Stimulated activated CD4-positive, alpha-beta T cell treated with anti-CD3 and anti-CD28 coated beads, Interleukin-2, amount 100 ng/mL, for 4 hours (primary cell): ENCODE data around the gene MSX2.

ENCODE experiments used
- DNase-seq: peaks from one replicate; pipeline ENCODE4 v3.0.0-alpha.2; 2020; ENCODE audit warnings: low read depth

MSX2 gene

DNA sequence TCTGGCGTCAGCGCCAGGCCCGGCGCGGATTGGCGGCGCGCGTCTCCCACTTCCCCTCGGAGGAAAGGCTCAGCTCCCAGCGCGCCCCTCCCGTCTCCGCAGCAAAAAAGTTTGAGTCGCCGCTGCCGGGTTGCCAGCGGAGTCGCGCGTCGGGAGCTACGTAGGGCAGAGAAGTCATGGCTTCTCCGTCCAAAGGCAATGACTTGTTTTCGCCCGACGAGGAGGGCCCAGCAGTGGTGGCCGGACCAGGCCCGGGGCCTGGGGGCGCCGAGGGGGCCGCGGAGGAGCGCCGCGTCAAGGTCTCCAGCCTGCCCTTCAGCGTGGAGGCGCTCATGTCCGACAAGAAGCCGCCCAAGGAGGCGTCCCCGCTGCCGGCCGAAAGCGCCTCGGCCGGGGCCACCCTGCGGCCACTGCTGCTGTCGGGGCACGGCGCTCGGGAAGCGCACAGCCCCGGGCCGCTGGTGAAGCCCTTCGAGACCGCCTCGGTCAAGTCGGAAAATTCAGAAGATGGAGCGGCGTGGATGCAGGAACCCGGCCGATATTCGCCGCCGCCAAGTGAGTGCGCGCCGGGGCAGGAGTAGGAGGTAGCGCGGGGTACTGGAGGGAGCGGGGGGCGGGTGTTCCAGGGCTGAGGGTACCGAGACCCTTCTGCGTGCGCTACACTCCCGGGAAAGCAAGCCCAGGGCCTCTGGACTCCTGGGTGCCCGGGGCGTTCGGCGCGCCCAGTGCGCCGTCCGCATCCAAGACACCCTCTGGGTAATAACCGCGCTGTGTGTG is at the start of gene MSX2:
Gene MSX2 (plus strand): TSS at position 99 of the 777 bp plus-strand sequence. CDS start 78 bp downstream, at position 177.
- peak; percentile 2 for DNase-seq

DNA sequence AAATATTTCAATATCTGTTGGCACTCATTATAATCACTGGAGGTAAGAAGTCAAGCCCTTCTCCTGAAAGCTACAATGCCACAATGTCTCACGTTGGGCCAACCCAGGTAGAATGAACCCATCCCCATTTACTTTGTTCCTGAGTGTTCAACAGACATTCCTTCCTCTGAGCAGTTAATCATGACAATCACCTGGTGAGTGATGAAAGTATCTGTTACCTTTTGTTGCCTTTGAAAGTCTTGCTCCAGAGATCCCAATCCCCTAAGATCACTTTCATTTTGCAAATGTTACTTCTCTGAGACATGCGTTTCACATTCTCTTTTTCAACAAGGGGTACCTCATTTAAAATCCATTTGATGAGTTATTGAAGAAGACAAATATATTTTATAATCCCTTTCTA is 49.3 kb upstream of the MSX2 start:
- DNase-seq = no peak

DNA sequence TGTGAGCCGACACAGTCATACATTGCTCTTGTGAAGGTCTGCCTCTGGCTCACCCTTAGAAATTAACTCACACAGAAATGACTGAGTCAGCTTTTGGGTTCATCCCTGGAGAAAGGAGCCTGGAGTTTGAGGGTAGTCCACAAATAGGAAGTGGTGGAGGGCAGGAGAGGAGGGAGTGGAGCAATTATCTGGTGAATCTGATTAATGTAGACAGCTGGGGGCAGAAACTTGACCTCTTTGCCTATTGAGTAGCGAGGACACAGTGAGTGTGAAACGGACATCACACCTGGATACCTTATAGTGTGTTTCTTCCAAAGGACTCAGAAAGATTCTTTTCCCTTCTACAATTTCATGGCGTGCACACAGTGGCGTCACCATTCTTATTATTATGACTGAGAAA is 48.5 kb upstream of the MSX2 start:
- DNase-seq = no peak

DNA sequence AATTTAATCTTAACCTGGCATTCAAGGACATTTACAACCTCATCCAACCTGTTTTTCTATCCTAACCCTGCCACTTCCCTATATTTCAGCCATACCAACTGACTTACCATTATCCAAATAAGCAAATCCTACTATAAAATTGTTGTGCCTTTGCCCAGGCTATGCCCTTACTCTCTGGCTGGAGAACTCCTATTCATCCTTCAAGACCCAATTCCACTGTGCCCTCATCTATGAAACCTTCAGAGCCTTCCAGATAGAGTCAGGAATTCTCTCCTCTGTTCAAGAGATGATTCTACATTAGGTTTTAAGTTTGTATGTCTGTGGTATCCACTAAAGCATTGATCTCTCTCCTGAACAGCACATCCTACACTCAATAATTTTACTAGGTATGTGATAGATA is 46.3 kb upstream of the MSX2 start:
- no peak for DNase-seq

DNA sequence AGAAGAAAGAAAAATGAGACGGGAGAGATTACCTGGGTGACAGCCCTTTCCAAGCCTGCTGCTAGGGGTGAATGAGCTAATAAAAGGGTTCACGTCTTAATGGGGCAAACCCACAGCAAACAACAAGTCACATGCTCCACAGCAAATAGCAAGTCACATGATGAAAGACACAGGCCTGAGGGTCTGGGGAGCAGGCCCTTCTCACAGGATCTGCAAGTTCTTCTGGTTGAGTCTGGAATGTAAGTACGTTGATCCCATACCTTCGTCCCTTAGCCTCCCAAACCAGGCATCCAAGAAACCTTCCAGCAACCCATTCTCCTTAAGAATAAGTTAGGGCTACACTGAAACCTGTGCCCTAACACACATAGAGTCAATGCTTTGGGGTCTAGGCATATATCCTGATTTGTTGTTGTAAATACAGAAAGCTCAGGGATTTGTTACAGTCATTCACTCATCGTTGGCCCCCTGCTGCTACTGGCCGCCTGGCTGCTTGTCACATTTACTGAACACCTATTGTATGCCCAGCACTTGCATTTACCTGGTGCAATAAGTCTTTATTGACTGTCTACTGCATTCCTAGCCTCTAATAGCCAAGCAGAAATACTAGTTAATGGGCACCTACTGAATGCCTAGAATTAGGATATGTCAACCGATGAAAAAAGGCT is 43.3 kb upstream of the MSX2 start:
- no peak for DNase-seq

DNA sequence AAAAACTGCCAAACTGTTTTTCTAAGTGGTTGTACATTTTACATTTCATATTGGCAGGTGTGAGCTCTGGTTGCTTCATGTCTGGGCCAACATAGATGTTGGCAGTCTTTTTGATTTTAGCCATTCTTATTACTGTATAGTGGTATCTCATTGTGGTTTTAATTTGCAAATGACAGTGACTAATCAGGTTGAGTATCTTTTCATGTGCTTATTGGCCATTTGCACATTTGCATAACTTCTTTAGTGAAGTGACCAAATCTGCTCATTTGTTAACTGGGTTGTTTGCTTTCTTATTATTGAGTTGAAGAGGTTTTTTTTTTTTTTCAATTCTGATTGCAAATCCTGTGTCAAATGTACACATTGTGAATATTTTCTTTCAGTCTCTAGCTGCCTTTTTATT is 36.9 kb upstream of the MSX2 start:
- DNase-seq = no peak

DNA sequence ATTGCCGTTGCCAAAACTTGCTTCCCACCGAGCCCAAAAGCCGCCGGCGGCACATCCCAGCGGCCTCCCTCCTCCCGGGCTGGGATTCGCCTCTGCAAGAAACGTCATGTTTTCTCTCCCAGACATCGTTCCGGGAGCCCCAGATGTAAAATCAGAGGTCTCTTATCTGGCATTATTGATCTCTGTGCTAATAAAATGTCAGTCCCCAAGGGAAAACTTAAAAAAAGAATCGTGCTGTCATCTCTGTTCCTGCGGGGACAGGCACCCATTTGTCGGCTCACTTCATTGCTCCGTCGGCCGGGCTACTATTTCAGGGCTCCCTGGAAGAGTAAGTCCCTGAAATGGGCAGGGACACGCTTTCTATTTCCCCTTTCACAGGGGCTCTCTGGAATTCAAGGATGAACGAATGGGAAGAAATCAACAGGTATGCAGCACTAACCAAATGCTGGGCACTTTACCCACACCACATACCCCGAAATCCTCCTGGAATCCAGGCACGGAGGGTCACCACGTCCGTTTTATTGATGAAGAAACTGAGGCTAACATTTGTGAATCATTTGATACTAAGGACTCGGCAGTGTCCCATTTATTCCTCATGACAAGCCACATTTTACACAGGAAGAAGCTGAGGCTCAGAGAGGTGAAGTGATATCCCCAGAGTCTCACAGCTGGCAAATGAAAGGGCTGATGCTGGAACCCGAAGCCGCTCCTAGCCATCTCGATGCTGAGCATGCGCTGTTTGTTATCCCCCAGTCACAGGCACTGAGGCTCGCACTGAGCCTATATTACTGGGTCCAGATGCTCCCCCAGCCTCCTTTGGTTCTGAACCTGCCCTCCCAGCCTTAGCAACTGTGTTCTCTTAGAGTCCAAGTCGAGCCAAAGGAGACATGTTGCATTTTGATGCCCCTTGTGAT is 35.7 kb upstream of the MSX2 start:
- no peak for DNase-seq

DNA sequence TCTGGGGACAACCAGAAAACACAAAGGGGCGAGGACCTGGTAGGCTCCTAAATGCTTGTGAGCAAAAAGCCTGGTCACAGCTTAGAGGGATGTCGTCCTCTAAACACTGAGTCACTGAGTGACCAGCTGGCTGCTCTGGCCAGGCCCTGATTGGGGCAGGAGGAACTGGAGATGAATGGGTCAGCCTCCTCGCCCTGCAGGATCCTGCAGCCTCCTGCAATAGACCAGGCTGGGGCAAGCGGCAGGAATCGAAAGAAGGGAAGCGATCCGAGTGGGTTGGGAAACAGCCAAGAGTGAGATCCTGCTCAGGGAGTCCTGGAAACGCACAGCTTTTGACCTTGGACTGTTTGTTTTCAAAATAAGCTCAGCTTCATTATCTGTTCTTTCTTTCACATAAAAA is 34.1 kb upstream of the MSX2 start:
- no peak for DNase-seq

DNA sequence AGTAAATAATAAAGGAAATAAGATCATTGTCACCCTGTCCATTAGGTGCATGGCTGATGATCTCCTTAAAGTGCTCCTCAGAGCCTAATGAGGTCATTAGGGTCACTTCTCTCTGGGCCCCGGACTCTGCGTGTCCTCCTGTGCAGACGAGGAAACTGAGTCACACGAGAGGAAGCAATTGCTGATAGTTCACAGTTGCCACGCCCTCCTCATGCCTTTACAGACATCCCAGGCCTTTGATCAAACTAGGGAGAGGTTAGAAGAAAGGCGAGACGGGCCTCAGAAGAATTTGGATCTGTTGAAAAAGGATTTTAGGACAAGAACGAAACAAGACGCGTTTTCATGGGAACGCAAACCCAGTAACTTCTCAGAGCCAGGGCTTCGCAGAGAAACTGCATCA is 32.0 kb upstream of the MSX2 start:
- no peak for DNase-seq

DNA sequence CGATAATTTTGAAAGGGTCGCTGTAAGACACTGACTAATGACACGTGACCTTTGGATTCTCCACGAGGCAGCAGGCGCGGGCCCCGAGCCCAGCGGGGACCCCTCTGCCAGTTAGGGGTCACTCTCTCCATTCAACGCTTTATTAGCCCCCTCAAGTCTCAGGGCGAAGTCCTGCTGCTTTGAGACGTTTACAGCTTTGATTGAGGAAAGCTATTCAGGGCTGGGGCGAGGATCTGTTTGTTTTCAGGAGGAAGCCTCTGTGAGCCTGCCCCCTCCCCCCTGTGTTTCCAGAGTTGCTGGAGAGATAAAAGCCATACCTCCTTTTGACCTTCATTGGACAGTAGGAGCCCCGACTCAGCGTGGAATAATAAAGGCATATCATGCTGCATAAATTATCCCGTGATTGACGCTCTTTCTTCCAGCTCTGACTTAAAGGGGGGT is 31.4 kb upstream of the MSX2 start:
- DNase-seq = no peak

DNA sequence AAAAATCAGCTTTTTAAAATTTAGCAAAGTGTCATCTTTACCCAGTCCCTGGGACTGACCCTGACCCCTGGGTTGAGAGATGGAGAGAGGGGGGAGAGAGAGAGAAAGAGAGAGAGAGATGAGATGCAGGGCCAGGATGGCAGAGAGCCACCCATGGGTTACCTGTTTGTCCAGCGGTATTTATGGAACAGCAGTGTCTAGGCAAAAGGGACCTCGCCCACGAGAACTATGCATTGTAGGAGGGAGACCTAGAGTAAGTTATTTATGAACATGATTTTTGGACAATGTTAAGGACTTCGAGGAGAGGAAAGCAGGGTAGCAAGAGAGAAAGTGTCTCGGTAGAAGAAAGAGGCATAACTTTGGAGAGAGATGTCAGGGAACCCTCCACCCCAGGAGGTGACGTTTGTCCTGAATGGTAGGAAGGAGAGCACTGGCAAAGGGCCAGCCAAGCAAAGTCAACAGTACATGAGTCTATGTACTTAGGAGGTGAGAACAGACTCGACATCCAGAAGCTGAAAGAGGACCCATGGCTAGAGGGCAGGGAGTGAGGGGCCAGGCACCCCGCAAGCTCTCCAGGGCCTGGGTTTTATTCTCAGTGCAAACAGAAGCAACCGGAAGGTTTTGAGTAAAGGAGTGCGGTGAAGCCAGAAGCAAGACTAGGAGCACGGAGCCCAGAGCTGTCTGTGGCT is 30.5 kb upstream of the MSX2 start:
- no peak for DNase-seq

DNA sequence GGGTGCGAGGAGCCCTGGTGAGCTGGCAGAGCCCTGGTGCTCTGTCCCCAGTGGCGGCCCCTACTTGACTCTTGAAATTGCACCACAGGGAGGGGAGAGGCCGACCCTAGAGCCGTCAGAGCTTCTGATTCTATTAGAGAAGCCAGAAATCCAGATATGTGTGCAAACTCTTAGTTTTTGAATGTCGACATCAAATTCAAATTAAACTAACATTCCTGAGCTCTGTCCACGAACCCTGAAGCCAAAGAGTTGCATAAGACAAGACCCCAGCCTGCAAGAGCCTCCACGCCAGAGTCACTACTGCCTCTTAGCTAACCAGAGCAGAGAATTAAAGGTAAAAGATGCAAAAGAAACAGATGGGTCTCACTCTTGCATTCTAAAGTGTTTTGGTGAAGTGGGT is 29.8 kb upstream of the MSX2 start:
- no peak for DNase-seq

DNA sequence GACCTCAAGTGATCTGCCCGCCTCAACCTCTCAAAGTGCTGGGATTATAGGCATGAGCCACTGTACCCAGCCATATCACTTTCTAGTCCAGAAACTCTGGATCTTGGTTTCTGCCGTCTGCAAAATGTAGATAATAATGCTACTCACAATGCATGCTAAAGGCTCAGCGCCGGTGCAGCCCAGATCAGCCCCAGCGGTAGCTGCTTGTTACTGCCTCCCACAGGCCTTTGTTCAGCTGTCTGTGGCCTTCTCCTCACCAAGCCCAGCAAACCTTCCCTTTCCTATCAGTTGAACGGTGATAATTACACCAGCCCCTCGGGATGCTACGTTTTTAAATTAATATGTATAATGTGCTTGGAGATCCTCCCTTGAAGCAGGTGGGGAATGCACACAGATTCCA is 26.2 kb upstream of the MSX2 start:
- DNase-seq = no peak

DNA sequence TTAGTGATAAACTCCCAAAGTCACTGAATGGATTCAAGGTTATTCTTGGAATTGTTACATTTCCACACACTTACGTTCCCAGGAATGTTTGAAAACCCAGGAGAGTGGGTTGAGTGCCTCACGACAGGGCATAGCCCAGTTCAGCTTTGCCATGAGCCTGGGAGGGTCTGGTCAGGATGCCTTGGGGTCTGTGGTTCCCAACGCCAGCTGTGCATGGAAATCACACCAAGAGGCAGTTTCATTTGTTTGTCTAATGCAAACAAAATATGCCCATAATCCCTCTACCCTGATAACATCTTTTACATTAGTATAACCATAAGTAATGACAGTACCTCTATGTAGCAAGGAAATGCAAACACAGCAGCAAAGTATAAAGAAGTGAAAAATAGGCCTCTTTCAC is 25.3 kb upstream of the MSX2 start:
- no peak for DNase-seq

DNA sequence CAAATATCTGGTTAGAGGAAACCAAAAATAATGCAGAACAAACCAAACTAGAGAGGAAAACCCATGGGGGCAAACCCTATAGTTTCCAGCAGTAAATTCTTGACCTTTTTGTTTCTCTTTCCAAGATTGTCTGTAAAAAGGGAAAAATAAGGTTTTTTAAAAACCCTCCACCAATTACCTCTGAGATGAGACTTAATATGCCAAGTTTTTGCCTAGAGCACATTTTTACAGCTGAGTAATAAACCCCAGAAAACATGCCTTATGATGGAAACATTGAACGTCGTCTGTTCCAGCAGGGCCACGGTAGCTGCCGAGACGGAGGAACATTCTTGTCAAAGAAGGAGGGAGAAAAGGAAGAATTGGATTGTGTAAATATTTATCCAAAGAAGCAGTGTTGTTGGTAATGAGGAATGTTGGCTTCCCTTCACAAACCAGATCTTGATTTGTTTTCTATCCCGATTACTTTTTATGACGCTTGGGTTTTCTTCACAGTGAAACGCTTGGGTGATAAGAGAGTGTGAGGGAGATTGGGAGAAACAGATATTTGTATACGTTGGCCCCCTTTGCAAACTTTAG is 17.3 kb upstream of the MSX2 start:
- DNase-seq = no peak

DNA sequence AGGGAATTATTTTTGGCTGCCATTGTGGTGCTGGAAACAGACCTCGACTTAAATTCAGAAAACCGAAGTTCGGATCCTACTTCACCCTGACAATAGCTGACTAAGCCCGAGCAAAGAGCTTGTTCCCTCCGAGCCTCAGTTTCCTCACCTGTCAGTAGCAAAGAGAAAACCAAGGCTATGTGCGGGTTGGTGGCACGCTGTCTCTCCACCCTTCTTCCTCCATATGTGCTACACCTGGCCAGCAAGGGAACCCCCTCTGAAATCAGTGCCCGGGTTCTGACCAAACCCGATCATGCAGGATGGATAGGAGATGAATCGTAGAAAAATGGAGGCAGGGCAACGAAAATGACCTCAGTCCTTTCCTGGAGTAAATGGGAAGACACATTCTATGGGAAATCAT is 16.7 kb upstream of the MSX2 start:
- DNase-seq = no peak

DNA sequence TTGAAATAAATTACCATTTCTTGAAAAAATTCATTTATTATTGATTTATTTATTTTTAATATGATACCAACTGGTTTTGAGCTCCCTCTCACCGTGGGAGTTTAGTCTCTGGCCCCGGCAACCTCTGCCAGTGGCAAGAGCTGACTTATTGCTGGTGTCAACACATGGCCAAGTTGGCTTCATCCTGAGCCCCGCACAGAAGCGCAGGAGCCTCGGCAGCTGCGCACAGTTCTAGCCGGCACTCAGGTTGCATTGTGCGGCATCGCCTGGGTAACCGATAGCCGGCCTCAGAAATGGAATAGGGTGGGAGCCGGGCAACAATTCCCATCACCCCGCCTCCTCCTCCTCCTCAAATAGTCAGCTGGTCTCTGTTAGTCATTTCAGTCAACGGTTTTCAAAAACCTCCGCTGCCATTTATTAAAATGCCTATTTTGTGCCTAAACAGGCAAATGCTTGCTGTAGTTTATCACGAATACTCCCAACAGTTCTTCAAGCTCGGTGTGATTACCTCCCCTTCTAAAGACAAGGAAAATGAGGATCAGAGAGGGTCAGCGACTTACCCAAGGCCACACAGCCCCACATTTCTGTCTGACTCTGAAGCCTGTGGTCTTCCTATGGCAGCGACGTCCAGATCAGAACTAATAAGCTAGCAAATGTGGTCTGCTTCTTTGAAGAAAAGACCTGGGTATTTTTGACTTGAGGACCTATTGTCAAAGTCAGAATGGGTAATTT is 15.7 kb upstream of the MSX2 start:
- DNase-seq = no peak

DNA sequence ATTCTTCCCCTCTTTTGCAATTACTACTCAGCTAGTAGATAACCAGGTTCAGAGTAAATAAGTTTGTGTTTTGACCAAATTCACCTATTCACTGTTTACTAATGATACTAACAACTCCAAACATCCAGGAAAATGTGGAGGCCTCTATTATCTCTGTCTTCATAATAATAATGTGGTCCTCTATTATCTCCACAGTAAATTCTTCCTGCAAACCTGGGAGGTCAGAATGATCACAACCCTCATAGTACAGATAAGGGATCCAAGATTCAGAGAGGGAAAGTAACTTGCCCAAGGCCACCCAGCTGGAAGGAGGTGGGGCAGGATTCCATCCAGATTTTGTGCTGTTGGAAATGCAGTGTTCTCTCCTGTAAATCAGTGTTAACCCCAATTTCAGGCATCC is 9.6 kb upstream of the MSX2 start:
- no peak for DNase-seq

DNA sequence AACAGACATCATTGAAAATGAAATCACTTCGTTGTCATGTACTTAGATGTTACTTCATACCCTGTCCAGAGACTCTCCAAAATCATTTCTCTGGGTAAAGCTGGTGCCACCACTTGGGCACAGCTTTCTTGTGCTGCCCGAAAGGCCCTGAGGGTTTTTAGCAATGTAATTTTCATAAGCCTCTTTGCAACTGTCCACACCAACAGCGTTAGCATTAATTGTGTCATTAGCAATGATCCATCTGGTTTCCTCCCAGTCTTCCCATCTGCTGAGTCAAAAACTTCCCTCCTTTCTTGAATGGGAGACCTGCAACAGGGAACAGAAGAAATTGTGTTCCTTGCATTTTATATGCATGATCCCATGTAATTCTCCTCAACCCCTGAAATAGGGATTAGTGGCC is 8.6 kb upstream of the MSX2 start:
- DNase-seq = no peak

DNA sequence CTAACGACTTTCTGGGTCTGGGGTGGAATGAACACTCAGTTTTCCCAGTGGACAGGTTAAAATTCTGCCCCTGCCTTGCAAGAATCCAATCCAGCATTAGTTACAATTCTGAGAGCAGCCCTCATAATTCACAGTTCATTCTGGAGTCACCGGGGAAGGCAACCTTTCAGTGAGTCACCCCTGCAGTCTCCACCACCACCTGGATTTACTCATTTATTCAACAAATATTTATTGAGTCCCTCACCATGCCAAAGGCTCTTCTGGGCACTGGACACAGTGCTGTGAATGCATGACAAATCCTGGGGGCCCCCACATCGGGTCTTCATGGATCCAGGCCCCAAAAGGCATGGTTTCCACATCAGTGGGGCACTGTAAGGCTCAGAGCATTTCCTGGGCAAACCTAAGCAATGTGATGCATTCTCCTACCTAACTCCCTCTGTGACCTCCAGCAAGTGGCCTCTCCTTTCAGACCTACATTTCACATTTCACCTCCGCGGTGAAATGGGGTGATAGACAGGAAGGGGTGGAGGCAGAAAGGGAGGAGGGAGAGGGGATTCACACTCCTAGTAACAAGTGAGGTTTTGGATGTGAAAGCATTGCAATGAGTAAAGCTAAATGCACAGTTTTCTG is 6.4 kb upstream of the MSX2 start:
- DNase-seq = no peak
